Gastrocnemius medialis (tissue), 4 donors: ENCODE results near the gene AGTPBP1. TPM values are rescaled to one million over a fixed set of nuclear protein-coding genes. Genes with fewer than 3 reads are reported as not detected.
"Not testable (repeated sequence)": the region's sequence is repeated elsewhere in the genome, so short reads cannot be mapped to it uniquely, and the experiment has no call there.

Source experiments
- ATAC-seq, 2 donors: fragments of 150-250 bp; one replicate each; pipeline ENCODE4 v1.9.1; 2016
- DNase-seq, 2 donors: peaks; one replicate each; pipeline ENCODE4 v3.0.0-alpha.2; 2019
- H3K27ac ChIP-seq, 4 donors: fragments of 200-600 bp; sonication (generic); 1 replicate in 1 of 4; 2 replicates in 3 of 4; pipeline ENCODE4 v1.5.1; 2016 to 2018; ENCODE audit warnings: mild to moderate bottlenecking in 2 of 4, moderate library complexity in 1 of 4
- H3K27me3 ChIP-seq, 3 donors: fragments of 200-600 bp; sonication (generic) in 2 of 3; 1 replicate in 1 of 3; 2 replicates in 2 of 3; pipeline versions ENCODE4 v1.5.1 to v1.6.0; 2016 to 2019; ENCODE audit warnings: mild to moderate bottlenecking in 1 of 3, moderate library complexity in 1 of 3
- H3K36me3 ChIP-seq, 2 donors: fragments of 200-600 bp; sonication (generic) in 1 of 2; one replicate each; pipeline ENCODE4 v1.5.1; 2017 to 2018
- H3K4me1 ChIP-seq, 2 donors: fragments of 200-600 bp; sonication (generic) in 1 of 2; one replicate each; pipeline ENCODE4 v1.5.1; 2016 to 2017; ENCODE audit warnings: mild to moderate bottlenecking in 2 of 2
- H3K4me3 ChIP-seq, 4 donors: fragments of 200-600 bp; sonication (generic) in 3 of 4; 1 replicate in 1 of 4; 2 replicates in 3 of 4; pipeline ENCODE4 v1.5.1; 2016 to 2019; ENCODE audit warnings: mild to moderate bottlenecking in 2 of 4
- H3K9me3 ChIP-seq, 3 donors: fragments of 200-600 bp; sonication (generic) in 2 of 3; 1 replicate in 1 of 3; 2 replicates in 2 of 3; pipeline ENCODE4 v1.5.1; 2016 to 2019
- POLR2A ChIP-seq, 2 donors: fragments of 450-650 bp; IDR thresholded peaks; one replicate each; pipeline ENCODE4 v1.6.1; 2017; ENCODE audit warnings: antibody characterized with exemption in 2 of 2, mild to moderate bottlenecking in 2 of 2, moderate library complexity in 2 of 2
- in situ Hi-C, 4 donors: fragments of 200-750 bp; cut with MboI; loops; one replicate each; pipeline versions ENCODE4 v1.15.0 to v1.8.0; 2017; ENCODE audit warnings: low sequenced_read_pairs in 4 of 4
- intact Hi-C: fragments of 100-400 bp; cut with DNase I; formaldehyde crosslinking; loops from one replicate; pipeline ENCODE4 v1.15.1; 2023; ENCODE audit warnings: low total_unique reads
- total RNA-seq, 4 donors: library from RNA; depleted of rRNA; stranded (reverse); fragments of >200 nt; gene quantifications; one replicate each; pipeline versions ENCODE4 v1.1.0 to v1.2.3, GENCODE V29; 2016
- TF ChIP-seq, protein P1 (sequence below), 5 experiments: fragments of 450-650 bp in 3 of 5; fragments of 200-600 bp in 2 of 5; sonication (generic) in 2 of 5; IDR thresholded peaks in 4 of 5; conservative IDR thresholded peaks in 1 of 5; 1 replicate in 4 of 5; 2 replicates in 1 of 5; pipeline ENCODE4 v1.5.1; 2016 to 2019; ENCODE audit warnings: antibody characterized with exemption in 5 of 5, mild to moderate bottlenecking in 3 of 5, moderate library complexity in 3 of 5

AGTPBP1 gene, protein sequence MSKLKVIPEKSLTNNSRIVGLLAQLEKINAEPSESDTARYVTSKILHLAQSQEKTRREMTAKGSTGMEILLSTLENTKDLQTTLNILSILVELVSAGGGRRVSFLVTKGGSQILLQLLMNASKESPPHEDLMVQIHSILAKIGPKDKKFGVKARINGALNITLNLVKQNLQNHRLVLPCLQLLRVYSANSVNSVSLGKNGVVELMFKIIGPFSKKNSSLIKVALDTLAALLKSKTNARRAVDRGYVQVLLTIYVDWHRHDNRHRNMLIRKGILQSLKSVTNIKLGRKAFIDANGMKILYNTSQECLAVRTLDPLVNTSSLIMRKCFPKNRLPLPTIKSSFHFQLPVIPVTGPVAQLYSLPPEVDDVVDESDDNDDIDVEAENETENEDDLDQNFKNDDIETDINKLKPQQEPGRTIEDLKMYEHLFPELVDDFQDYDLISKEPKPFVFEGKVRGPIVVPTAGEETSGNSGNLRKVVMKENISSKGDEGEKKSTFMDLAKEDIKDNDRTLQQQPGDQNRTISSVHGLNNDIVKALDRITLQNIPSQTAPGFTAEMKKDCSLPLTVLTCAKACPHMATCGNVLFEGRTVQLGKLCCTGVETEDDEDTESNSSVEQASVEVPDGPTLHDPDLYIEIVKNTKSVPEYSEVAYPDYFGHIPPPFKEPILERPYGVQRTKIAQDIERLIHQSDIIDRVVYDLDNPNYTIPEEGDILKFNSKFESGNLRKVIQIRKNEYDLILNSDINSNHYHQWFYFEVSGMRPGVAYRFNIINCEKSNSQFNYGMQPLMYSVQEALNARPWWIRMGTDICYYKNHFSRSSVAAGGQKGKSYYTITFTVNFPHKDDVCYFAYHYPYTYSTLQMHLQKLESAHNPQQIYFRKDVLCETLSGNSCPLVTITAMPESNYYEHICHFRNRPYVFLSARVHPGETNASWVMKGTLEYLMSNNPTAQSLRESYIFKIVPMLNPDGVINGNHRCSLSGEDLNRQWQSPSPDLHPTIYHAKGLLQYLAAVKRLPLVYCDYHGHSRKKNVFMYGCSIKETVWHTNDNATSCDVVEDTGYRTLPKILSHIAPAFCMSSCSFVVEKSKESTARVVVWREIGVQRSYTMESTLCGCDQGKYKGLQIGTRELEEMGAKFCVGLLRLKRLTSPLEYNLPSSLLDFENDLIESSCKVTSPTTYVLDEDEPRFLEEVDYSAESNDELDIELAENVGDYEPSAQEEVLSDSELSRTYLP
- total RNA-seq, result 10 to 100 TPM; 24.4 to 39.7 (median 31.8) TPM

DNA sequence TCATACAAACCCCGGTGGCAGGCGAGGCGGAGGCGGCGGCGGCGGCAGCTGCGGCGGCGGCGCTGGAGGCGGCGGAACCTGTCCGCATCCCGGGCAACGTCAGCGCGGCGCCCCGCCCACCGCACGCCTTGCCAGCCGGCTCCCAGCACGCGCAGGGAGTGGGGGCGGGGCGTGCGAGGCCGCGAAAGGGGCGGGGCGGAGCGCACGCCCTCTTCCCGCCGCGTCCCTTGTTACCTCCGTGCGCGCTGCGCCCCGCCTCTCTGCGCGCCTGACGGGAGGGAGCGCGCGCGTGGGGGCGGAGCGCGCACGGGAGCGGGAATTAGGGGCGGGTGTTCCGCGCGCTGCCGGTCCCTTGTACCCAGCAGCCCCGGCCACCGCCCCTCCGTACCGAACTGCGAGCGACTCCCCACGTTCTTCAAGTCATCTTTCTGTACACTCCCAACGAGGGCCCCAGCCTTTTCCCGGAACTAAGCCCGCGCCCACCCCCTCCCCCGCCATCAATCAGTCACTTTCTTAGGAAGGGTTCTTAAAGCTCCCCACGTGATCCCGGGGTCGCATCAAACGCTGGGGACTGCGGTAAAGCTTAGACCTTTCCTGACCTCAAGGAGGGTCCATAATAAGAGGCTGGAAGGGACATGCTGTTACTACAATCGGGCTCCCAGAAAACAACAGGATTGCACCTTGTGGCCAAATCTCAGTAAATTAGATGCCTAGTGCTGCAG, at the start of gene AGTPBP1:
TSS of gene AGTPBP1 (minus strand) at position 80 of the 722 bp plus-strand sequence. CDS start 29,421 bp downstream, outside the sequence.
- TF ChIP-seq POLR2A (IDR thresholded peaks at IDR 0.05), result peak; percentile 77 to 85
- TF ChIP-seq, protein P1, sequence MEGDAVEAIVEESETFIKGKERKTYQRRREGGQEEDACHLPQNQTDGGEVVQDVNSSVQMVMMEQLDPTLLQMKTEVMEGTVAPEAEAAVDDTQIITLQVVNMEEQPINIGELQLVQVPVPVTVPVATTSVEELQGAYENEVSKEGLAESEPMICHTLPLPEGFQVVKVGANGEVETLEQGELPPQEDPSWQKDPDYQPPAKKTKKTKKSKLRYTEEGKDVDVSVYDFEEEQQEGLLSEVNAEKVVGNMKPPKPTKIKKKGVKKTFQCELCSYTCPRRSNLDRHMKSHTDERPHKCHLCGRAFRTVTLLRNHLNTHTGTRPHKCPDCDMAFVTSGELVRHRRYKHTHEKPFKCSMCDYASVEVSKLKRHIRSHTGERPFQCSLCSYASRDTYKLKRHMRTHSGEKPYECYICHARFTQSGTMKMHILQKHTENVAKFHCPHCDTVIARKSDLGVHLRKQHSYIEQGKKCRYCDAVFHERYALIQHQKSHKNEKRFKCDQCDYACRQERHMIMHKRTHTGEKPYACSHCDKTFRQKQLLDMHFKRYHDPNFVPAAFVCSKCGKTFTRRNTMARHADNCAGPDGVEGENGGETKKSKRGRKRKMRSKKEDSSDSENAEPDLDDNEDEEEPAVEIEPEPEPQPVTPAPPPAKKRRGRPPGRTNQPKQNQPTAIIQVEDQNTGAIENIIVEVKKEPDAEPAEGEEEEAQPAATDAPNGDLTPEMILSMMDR (IDR thresholded peaks at IDR 0.05 in 4 of 5, conservative IDR thresholded peaks at IDR 0.05 in 1 of 5), result peak in 1 of 5 experiments; percentile 36
- Histone ChIP-seq H3K4me3 (peak within 1 kb of the TSS; percentile 76 to 91 (median 83)), H3K27me3 (no peaks in the 10 kb centered on the region), H3K4me1 (peaks cover 23 to 35% of the 10 kb centered on the region in 2 donors), H3K27ac (peak within 1 kb of the TSS; percentile 85 to 91 (median 88)), H3K9me3 (no peaks in the 10 kb centered on the region), H3K36me3 (no peaks in the 10 kb centered on the region)
- intact Hi-C loops, result loop anchor here (1.0 kb wide), 2 partner anchors 63 to 198 kb away; no protein-coding TSS in a partner anchor
- in situ Hi-C loops, result no loop called here
- DNase-seq, result peak; percentile 86 to 92
- peak; percentile 87 to 91 for ATAC-seq

DNA sequence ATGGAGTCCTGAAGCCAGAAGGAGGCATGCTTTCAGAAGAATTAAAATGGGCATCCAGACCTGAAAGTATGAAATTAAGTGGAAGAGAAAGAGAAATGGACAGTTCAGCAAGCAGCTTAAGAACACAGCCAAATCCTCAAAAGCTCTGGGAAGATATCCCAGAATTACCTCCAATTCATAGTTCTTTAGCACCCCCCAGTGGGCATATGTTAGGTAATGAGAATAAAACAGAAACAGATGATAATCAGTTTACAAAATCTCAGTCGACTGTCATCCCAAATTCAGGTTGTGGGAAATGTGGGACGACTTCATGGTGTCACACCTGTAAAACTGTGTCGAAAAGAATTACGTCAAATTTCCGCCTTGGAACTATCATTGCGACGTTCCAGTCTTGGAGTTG, 44.4 kb upstream of the AGTPBP1 start:
- peak; percentile 54 to 82 for ATAC-seq
- H3K4me1 ChIP-seq, H3K27me3 ChIP-seq, H3K9me3 ChIP-seq, H3K27ac ChIP-seq, H3K36me3 ChIP-seq, H3K4me3 ChIP-seq, DNase-seq: not testable (repeated sequence)
- in situ Hi-C loops (loop anchor here in 2 of 4 donors (10.0 to 25.0 kb wide), 3 partner anchors 81 to 1399 kb away; no protein-coding TSS in a partner anchor), intact Hi-C loops (loop anchor here (5.0 kb wide), 1 partner anchor 89 kb away; no protein-coding TSS in a partner anchor)
- TF ChIP-seq, protein P1 (IDR thresholded peaks at IDR 0.05 in 4 of 5, conservative IDR thresholded peaks at IDR 0.05 in 1 of 5), result peak in 1 of 5 experiments; percentile 8

DNA sequence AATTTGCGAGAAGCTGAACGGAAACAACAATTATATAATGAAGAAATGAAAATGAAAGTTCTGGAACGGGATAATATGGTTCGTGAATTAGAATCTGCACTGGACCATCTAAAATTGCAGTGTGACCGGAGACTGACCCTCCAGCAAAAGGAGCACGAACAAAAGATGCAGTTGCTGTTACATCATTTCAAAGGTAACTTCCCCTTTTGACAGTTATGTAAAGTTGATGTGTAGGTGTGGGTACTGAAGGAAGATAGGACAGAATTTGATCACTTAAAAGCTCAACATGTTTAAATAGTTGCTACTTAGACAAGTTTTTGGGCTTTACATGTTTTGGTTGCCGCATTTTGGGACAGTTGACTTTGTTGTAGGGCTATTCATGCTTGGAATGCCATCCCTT, 32.1 kb upstream of the AGTPBP1 start:
- H3K27ac ChIP-seq, H3K4me3 ChIP-seq, H3K36me3 ChIP-seq, H3K27me3 ChIP-seq, in situ Hi-C loops, intact Hi-C loops, H3K9me3 ChIP-seq, ATAC-seq, H3K4me1 ChIP-seq, DNase-seq: not testable (repeated sequence)

DNA sequence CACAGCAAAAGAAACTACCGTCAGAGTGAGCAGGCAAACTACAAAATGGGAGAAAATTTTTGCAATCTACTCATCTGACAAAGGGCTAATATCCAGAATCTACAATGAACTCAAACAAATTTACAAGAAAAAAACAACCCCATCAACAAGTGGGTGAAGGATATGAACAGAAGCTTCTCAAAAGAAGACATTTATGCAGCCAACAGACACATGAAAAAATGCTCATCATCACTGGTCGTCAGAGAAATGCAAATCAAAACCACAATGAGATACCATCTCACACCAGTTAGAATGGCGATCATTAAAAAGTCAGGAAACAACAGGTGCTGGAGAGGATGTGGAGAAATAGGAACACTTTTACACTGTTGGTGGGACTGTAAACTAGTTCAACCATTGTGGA, 20.0 kb upstream of the AGTPBP1 start:
- H3K9me3 ChIP-seq, ATAC-seq, H3K36me3 ChIP-seq, in situ Hi-C loops, H3K27me3 ChIP-seq, H3K4me3 ChIP-seq, intact Hi-C loops, H3K27ac ChIP-seq, DNase-seq, H3K4me1 ChIP-seq: not testable (repeated sequence)

DNA sequence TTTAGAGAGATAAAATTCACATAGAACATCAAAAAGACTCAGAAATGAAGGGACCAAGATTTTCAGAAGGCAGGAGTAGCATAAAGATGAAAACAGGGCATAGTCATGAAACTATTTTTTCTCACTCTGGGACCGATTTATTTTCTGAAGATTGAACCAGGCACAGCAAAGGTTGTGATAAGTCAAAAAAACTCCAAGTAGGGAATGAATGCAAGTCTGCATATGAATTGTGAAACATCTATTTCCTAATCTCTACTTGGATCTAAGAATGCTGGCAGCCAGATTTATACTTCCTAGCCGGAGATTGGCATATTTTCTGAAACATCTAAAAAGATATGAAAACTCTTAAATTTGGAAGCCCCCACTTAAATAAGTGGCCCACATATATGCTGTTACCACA, 16.0 kb upstream of the AGTPBP1 start:
- H3K9me3 ChIP-seq, H3K36me3 ChIP-seq, ATAC-seq, DNase-seq, H3K27ac ChIP-seq, in situ Hi-C loops, intact Hi-C loops, H3K27me3 ChIP-seq, H3K4me1 ChIP-seq, H3K4me3 ChIP-seq: not testable (repeated sequence)

DNA sequence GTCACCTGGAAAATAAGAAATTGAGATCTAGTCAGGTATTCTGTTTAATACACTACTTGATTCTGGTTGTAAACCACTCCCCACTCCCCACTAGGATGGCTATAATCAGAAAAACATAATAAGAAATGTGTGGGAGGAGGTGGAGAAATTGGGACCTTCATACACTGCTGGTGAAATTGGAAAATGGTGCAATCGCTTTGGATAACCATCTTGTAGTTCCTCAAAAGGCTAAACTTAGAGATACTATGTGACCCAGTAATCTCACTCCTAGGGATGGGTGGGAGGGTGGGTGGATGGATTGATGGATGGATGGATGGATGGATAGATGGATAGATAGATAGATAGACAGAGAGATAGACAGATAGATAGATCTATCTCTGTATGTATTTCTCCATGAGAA, 14.5 kb upstream of the AGTPBP1 start:
- intact Hi-C loops, in situ Hi-C loops: not testable (repeated sequence)

More for the DNA sequence above, 14.5 kb upstream of the AGTPBP1 start:
- not testable (repeated sequence) for H3K9me3 ChIP-seq, H3K27me3 ChIP-seq, ATAC-seq, H3K4me3 ChIP-seq, H3K36me3 ChIP-seq, H3K4me1 ChIP-seq, H3K27ac ChIP-seq, DNase-seq
